IPS DF 19.7 (cell line): Measurements from ENCODE around the gene NEK2.
"Not testable (repeated sequence)": the region's sequence is repeated elsewhere in the genome, so short reads cannot be mapped to it uniquely, and the experiment has no call there.

Source experiments
- DNase-seq: peaks from one replicate; pipeline ENCODE4 v3.0.0-alpha.2; 2013; ENCODE audit warnings: low read depth, low spot score

Gene NEK2

DNA sequence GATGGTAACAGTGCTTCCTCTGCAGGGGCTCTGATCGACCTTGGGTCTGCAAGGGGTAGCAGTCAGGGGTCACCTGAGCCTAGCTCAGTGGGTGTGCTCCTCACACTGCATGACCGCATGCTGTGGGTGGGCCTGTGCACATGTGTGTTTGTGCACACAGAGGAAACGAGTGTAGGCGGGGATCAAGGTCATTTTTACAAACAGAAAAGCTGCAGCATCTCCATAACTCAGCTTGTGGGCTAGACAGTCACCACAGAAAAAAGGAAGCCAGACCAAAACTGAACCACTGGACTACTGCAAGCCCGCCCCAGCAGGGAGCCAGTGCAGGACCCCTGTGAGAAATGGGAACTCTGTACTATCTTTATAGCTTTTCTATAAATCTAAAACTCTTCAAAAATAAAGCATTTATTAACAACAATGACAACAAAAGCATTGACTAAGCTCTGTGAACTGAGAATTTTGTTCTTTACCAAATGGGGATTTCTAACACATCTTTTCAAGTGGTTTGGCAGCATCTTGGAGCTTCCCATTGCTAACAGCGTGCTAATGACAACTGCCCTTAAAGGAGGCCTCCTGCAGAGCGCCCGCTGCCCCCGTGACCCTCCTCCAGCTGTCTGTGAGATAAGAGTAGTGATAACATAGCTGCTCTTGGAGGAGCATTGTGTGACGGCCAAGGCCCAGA lies 19.9 kb upstream of the NEK2 start:
- DNase-seq: no peak

DNA sequence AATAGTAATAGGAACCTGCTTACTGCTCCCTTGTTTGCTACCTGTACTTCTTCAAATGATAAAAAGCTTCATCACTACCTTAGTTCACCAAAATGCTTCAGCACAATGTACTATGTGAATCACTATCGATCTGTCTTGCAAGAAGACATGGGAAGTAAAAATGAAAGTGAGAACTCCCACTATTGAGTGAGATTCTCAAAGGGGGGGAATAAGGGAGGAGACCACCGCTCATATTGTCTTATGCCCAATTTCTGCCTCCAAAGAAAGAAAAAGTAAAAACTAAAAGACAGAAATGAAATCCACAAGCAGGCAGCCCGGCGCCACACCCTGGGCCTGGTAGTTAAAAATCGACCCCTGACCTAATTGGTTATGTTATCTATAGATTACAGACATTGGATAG lies 18.5 kb upstream of the NEK2 start:
- DNase-seq: not testable (repeated sequence)

DNA sequence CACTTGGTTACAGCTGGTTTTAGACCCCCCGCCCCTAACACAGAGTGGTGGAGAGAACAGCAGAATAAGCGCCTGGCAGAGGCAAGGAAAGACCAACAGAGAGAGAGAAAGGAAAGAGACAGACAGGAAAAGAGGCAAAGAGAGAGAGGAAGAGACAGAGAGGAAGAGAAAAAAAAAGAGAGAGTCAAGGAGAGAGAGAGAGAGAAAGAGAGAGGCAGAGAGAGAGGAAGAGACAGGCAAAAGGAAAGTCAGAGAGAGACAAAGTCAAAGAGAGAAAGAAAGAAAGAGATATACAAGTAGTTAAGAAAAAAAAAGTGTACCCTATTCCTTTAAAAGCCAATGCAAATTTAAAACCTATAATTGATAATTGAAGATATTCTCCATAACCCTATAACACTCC lies 13.0 kb upstream of the NEK2 start:
- DNase-seq: no peak

DNA sequence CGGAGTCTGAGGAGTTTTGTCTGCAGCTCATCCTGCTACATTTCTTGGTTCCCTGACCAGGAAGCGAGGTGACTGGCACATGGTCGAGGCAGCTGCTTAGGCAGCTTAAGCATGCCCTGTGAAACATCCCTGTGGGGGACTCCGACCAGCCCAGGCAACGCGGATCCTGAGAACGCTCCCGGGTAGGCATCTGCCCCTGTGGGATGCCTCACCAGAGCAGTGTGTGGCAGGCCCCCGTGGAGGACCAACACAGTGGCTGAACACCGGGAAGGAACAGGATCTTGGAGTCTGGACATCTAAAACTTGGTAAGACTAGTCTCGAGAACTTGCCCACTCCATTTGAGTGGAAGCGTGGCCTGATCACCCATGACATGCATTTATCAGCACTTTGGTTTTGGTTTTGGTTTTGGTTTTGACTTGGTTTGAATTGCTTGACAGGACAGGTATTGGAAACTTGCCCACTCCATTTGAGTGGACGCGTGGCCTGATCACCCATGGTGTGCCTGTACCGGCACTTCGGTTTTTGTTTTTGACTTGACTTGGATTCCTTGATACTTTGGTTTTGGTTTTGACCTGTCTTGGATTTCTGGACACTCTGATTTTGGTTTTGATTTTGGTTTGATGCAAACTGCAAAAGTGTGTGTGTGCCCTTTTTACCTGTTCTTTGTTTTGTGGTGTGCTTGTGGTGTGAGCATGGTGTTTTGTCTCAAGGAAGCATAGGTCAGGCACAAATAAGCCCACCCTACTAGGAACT lies 12.2 kb upstream of the NEK2 start:
- DNase-seq: no peak

DNA sequence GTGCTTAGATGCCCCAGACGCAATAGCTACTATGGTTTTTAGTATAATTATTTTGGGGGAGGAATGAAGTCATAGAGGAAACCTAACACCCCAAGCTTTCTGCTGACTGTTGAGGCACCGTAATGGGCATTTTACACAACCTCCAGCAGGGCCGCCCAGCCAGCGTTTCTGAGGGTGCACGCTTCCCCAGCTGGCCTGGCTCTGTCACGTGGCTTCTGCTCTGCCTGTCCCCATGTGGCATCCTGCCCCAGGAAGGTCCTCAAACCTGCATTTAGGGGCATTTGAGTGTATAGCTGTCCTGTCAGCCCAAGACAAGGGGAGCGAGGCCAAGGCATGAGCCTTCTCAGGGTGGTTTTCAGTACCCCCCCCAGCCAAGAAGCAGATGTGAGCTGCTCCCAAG lies 10.4 kb upstream of the NEK2 start:
- no peak for DNase-seq

DNA sequence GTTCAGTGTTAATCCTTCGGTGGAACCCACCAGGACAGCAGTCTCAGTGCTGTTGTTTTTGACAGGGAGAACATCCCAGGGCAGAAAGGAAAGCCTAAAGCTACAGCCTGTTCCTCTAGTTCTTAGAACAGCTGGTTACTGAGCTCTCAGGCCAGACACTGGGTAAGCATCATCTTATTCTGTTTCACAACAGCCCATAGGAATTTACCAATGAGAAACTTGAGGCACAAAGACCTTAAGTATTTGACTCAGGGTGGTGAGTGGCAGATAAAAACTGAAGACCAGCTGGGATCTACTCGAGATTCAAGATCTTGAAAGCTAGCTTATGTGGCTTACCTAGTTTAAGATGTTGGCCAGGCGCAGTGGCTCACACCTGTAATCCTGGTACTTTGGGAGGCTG lies 9.4 kb upstream of the NEK2 start:
- DNase-seq: no peak

DNA sequence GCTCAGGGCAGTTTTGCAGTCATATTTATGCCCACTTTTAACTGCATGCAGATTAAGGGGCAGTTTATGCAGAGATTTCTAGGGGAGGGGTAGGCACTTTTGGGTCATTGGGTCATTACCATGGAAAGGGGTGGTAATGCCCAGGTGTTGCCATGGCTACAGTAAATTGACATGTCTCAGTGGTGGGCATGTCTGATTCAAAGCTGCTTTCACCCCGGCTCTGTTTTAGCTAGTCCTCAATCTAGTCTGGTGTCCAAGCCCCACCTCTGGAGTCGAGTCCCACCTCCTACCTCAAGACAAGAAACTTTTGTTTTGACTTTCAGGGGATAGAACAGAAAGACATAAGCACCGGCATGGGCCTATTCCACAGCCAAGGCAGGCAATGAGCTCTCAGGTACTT lies 8.9 kb upstream of the NEK2 start:
- DNase-seq: no peak

DNA sequence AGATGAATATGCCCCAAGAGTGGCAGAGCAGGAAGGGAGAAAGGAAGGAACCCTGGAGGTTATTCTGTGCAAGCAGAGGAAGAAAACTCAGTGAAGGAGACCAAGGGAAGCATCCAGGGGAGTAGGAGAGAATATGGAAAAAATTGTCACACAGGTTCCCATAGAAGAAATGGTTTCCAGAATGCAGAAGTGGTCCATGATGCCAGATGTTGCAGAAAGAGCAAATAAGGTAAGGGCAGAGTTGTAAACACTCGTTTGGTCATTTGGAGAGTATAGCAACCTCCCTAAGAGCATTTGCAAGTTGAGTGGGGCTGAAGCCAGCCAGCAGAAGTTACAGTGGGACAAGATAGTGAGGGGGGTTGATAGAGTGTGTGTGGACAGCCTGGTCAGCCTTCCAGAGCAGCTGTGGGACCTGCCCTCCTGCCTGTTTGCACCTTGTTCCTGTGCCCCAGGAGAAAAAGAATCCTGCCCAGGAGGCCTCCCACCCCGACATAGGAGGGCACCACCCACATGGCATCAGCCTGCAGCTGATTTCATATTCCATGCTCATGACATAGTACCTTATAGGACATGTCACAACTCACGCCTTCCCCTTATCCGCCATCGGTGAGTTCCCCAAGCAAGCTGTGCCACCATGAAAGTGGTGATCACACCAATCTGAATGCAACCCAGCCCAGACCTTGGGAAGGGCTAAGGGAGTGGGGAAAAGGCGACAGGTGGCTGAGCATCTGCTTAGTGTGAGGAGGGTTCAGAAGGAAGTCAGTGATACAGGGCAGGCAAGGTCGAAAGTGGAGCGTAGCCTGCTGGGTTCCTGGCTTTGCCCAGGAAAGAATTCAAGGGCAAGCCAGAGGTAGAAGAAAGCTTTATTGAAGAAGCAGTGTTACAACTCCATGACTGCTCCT lies 8.2 kb upstream of the NEK2 start:
- no peak for DNase-seq

DNA sequence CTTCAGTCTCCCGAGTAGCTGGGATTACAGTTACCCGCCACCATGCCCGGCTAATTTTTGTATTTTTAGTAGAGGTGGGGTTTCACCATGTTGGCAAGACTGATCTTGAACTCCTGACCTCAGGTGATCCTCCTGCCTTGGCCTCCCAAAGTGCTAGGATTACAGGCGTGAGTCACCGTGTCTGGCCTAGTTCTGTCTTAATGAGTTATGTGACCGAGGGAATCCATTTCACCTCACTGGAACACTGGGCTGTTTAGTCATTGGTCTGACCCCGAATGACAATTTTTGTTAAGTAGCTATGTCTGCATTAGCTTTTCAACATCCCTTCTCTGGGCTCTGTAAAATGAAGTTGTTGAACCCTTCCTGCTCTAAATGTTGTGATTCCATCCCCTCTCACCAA lies 6.8 kb upstream of the NEK2 start:
- not testable (repeated sequence) for DNase-seq

DNA sequence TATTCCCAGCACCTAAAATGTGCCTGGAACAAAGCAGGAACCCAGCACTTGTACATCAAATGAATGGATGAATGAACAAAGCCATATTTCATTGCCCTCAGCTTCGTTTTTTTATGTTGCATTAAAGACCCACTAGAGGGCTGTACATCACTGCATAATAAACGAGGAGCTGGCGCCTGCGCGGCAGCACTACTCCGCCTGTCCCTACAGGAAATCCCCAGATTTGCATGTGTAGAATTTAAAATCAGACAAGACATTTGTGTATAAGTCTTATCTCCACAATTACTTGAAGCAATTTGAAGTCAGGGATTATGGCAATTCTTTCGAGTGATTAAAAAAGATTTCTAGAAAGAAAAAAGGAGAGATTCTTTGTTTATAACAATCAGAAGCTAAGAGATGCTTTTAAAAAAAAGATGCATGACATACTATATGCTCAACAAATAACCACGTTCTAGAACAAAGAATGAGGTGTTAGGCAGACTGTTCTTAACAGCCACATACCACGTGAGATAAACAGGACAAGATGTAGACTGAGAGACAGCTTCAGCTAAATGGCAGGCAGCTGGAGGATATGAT lies 5.4 kb upstream of the NEK2 start:
- no peak for DNase-seq

DNA sequence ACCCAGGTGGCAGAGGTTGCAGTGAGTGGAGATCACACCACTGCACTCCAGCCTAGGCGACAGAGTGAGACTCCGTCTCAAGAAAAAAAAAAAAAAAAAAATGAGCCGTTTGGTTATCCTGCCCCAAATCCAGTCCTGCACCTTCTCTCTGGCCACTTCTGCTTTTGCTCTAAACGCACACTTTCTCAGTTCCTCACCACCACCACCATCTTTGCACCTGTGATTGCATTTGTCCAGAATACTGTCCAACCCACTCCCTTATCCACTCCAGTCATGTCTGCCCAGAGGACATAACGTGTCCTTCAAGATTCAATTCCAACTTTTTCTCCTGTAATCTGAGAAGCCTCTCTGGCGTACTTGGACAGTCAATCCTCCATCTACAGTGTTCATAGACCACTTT lies 2.2 kb upstream of the NEK2 start:
- no peak for DNase-seq

DNA sequence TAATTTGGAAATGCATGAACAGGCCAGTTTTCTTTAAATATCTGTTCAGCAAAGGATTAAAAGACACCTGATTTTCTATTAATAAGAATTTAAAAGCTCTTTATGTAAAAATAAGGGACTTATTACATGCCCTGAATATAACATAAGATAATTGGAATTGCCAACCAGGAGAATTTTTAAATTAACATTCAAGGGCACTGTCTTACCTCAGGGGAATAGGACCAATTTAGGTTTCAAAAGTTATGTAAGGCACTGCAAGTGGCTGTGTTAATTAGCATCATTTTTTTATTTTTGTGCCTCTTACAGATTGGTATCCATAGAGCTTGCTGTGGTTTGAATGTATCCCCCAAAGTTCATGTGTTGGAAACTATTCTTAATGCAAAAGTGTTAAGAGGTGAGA lies 1.3 kb upstream of the NEK2 start:
- DNase-seq: no peak

DNA sequence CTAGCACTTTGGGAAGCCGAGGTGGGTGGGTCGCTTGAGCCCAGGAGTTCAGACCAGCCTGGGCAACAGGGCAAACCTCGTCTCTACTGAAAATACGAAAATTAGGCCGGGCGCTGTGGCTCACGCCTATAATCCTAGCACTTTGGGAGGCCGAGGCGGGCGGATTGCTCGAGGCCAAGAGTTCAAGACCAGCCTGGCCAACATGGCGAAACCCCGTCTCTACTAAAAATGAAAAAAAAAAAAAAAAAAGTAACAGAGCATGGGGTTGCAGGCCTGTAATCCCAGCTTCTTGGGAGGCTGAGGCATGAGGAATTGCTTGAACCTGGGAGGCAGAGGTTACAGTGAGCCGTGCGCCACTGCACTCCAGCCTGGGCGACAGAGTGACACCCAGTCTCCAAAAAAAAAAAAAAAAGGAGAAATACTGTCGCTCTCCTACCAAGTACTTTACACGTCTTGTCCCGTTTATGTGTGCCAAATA lies 724 bp upstream of the NEK2 start:
- no peak for DNase-seq

DNA sequence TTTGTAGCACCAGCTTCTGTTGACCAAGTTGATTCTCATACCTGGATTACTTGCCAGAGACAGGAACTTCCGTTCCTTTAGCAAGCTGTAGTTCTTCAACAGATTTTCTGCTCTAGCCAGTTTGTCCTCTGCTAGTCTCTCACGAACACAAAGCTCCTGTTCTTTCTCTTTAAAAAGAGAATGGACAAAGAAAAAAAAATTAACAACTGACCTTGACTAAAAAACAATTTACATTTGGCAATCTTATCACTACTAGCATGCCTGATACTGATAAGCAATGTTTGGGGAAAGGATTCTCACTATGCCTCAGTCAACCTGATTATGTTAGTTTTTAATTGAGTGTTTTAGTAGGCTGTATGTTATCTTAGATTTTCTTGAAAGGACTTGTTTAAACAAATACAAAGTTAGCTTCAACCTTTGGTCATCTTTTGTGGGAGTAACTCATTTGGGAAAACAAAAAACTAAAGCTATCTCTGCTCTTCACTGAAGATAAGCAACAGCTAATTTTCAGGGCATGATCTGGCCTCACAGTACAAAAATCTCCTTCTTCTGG lies 8.3 kb downstream of the NEK2 start:
- DNase-seq: no peak

DNA sequence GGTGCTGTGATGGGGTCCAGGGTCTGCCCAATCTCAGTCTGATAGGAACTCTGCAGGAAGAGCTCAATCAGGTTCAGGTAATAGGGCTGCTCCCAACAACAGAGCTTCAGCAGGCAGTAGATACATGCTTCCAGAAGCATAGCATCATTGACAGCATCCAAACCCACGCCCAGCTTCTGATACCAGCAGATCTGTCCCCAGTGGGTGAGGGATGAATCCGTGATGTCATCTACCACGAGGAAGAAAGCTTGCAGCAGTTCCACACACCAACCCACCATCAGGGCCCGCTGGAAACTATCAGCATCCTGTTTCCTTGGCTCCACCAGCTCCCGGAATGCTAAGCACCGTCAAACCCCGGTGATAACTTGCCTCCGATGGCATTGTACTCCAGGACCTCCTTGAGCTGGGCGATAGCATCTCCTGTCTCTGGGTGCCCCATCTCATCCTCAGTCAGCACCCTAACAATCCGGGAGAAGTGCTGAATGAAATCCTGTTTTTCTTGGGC lies 14.7 kb downstream of the NEK2 start:
- DNase-seq: no peak

DNA sequence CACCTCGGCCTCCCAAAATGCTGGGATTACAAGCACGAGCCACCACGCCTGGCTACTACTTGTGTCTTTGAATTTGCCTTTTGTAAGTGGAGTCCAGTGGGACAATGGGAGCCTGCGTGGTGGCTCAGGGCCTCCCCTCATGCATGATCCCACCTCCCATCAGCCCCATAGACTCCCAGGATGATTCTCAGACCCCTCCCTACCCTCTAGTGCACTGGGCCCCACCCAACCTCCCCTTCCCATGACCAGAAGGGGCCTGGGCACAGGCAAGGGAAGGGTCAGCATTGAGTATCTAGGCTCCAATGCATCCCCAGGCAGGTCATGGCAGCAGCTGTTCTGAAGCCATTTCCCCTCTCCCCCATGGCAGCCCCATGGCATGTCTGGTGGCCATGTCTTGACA lies 18.7 kb downstream of the NEK2 start:
- no peak for DNase-seq

DNA sequence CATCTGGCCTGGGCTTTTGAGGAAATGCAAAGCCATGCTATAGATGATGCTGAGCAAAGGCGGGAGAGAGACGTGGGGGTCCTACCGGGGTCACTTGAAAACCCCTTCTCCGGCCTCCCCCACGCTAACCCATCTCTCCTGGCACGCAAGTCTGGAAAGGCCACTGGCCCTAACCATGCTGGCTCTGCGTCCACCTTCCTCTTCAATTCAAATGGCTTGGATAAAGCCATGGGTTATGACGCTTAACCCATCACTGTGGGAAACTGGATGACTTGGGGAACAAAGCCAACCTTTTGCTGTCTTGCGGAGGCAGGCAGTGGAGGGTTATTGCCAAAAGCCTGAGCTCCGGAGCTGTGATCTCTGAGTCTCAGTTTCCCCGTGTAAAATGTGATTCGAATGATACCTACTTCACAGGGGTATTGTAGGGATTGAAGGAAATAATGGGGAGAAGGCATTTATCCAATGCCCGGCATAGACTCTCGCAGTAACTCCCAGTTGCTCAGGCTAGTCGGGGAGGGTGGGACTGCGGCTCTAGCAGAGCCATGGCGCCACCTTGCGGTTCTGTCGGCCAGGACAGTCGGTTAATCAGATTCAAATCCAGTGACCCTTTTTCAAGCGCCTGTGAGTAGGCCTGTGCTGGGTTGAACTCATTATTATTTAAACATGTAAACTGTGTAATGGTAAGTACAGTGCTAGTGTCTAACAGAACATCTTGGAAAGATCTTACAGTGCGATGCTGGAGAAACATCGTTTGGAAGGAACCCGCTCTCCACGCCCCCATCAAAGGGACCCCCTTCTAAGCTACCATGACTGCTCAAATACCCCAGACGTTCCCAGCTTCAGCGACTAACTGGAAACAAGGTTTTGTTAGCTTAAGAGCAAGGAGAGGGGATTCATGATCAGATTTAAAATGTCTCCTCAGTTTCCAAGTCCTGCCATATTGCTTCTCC lies 20.3 kb downstream of the NEK2 start:
- DNase-seq: peak; percentile 40

DNA sequence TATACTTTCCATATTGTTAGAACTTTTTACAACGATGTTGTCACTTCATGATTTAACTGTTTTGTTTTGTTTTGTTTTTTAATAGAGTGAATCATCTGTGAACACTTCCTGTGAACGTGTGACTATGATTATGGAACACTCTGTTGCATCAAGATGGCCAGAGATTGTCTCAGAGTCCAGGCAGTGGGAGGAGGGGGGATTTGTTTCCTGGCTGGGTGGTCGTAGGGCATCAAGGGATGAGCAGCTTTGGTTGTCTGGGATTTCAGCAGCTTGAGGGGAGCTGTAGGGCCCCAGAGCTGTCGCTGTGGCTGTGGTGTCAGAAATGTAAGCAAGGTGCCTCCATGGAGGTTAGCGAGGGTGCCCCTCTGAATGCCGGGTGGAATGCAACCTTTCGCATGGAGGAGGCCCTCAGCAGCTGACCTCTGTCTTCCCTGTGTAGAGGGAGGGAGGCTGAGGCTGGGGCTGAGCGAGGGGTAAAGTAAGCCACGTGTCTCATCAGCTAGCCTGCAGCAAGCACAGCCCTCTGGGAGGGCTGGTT lies 21.4 kb downstream of the NEK2 start:
- no peak for DNase-seq

DNA sequence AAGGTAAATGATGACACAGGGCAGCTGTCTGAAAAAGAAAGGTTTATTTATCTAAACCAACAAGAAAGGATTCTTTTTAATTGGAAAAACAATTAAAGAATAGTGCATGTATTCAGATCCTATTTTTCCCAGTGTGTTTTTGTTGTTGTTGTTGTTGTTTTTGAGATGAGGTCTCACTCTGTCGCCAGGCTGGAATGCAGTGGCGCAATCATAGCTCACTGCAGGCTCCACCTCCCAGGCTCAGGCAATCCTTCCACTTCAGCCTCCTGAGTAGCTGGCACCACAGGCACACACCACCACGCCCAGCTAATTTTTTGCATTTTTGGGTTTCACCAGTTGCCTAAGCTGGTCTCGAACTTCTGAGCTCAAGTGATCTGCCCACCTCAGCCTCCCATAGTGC lies 22.1 kb downstream of the NEK2 start:
- no peak for DNase-seq

DNA sequence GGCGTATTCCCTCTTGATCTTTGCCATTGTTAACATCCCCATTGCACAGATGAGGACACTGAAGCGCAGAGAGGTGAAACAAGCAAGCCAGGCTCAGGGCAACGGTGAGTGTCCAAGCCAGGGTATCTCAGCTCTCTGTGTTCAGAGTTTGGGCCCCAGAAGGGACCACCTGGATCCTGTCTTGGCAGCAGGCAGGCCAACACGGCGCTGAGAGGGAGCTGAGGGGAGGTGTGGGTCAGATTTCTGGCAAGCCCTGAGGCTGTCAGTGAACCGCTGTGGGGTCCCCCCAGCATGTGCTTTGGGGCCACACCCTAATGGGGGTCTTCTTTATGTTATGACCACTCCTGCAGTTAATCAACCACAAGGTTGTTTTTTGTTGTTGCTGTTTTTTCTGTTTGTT lies 23.1 kb downstream of the NEK2 start:
- no peak for DNase-seq
